Measurements from ENCODE around the gene SYCP2L.

SYCP2L gene

GRCh38 chr6:11008821-11009220 lies 122.0 kb downstream of the SYCP2L start:
- DNase-seq (ENCODE audit: low read depth) = no peak

DNA sequence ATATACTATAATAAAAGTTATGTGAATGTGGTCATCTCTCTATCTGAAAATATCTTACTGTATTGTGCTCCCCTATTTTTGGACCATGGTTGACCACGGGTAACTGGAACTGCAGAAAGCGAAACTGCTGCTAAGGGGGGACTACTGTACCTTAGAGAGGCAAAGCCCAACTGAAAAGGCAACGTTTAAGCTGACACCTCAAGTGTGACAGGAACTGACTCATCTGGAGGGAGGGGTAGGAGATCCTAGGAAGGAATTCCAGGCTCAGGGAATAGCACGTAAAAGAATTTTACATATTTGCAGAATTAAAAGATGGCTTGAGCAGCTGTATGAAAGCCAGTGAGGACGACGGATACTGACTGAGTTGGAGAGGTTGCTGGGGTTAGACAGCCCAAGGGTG lies 122.5 kb downstream of the SYCP2L start:
- no peak for DNase-seq (ENCODE audit: low read depth)

- DNase-seq (ENCODE audit: low read depth) = no peak
These were observed 125.0 kb downstream of the SYCP2L start for GRCh38 chr6:11011787-11012234.

DNA sequence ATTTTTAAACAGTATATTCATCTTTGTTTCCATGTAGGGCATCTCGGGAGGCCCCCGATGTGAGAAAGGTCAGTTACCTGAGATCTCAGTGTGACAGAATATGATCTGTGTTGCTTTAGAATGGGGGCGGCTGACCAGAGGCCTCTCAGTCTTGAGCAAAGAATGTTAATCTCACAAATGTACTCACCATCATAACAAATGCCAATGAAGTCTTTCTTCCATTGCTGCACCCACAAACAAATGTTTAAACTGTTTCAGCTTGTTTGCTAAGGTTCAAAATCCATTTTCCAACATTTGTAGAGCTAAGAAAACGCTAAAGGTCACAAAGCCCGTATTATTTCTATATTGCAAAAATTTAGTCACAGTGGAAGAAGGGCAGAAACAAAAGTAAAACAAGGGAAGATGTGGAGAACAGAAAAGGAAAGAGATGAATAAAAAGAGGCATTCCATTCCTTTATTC lies 125.5 kb downstream of the SYCP2L start:
- no peak for DNase-seq (ENCODE audit: low read depth)

- DNase-seq (ENCODE audit: low read depth) = no peak
These were observed 126.3 kb downstream of the SYCP2L start for GRCh38 chr6:11012976-11013720.

- DNase-seq (ENCODE audit: low read depth) = no peak
These were observed 126.8 kb downstream of the SYCP2L start for GRCh38 chr6:11013721-11014070.

- DNase-seq (ENCODE audit: low read depth) = no peak
These were observed 128.2 kb downstream of the SYCP2L start for GRCh38 chr6:11015102-11015501.

DNA sequence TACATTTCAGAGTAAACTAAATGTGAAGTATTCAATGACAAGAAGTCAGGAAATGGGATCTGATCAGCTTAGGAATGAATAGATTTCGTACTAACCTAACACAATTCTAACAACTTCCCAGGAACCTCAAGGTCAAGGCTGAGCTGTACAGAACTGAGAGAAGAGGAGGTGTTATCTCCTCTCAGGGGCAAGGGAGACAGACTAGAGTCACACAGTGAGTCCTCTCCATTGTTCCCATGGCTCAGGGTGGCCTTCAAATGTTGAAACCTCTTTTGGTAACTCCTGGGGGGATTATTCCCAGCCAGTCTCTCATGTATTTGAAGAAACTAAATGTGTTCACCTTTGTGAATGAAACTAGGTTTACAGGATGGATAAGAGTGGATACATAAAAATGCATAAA lies 129.6 kb downstream of the SYCP2L start:
- no peak for DNase-seq (ENCODE audit: low read depth)

DNA sequence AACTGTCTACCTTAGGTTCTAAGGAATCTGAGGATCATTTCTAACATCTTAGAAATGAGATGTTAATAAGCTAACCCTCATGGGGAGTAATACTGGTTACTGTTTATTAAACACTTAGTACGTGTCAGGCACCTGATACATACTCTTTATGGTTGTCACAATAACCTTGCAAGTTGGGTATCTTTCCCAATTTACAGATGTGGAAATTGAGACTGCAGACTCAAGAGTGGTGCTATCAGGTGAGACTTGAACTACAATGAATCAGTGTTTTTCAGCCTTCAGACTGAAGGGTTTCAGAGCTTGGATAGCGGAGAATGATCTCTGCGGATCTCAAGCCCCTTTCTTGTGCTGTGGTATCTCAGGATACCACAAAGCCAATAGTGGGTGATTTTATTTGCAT lies 130.2 kb downstream of the SYCP2L start:
- no peak for DNase-seq (ENCODE audit: low read depth)

DNA sequence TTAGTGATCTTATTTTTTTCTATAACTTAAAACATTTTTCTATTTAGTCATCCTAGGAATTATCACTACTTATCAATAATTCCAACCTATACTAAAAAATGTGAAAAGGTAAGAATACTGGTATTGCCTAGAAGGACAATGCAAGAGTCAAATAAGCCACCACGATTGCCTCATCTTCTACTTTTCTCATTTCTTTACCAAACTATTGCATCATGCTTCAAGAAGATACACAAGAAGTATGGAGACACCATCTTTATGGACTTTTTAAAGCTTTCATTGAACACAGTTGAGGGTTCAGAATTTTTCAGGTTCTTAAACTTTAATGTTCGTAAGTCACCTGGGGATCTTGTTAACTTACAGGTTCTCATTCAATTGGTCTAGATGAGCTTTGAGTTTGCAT lies 131.4 kb downstream of the SYCP2L start:
- no peak for DNase-seq (ENCODE audit: low read depth)

DNA sequence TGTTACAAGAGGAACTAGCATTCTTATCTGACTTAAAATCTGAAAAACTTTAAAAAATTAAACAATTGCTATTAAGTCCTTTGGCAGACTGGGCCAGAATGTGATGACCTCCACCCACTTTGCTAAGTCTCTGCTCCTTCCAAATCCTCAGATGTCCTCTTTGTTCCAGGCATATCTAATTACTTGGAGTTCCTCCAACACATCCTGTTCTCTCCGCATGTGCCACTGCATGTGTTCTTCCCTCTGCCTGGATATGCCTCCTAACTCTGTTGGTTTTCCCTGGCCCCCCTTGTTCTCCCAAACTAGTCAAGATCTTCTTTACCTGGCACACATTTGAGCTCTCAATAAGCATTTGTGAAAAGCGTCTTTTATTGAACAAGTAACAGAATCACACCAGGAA lies 134.2 kb downstream of the SYCP2L start:
- DNase-seq (ENCODE audit: low read depth) = no peak

GRCh38 chr6:11021714-11022113 lies 134.9 kb downstream of the SYCP2L start:
- DNase-seq (ENCODE audit: low read depth) = no peak

DNA sequence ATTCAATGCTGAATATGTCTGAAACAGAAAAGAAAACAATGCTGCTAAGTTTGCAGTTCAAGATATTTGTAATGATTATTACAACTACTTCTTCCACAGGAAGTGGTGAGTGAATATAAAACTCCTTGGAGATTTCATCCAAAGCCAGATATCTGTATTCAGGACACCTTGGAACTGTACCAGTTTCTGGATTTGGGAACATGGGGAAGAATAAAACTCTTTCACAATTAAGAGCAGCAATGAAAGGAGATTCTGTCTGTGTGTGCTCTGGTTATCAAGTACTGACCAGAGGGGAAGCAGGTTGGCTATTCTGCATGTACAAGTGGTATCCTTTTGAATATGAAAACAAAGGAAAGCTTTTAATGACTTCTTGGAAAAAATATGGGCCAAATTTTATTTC lies 136.2 kb downstream of the SYCP2L start:
- DNase-seq (ENCODE audit: low read depth) = no peak
